Effector memory CD4-positive, alpha-beta T cell (primary cell): ENCODE measurements around the gene SPECC1L.

Source experiments
- DNase-seq, 3 donors: peaks; one replicate each; pipeline ENCODE4 v3.0.0-alpha.2; 2020
- H3K27ac ChIP-seq: 2 replicates; pipeline ENCODE4 v1.7.0; 2013; ENCODE audit warnings: mild to moderate bottlenecking, low read length, moderate library complexity; ENCODE audit not compliant: insufficient read depth, poor library complexity, severe bottlenecking
- H3K27me3 ChIP-seq: replicated peaks from 2 replicates; pipeline ENCODE4 v1.7.0; 2013; ENCODE audit warnings: mild to moderate bottlenecking, low read length; ENCODE audit not compliant: insufficient read depth, control insufficient read depth, poor library complexity, severe bottlenecking
- H3K36me3 ChIP-seq: 2 replicates; pipeline ENCODE4 v1.7.0; 2013; ENCODE audit warnings: mild to moderate bottlenecking, low read length, moderate library complexity; ENCODE audit not compliant: control insufficient read depth, insufficient read depth
- H3K4me1 ChIP-seq: 2 replicates; pipeline ENCODE4 v1.7.0; 2013; ENCODE audit warnings: low read length, mild to moderate bottlenecking; ENCODE audit not compliant: control insufficient read depth, insufficient read depth, poor library complexity, severe bottlenecking
- H3K4me3 ChIP-seq: 2 replicates; pipeline ENCODE4 v1.7.0; 2013; ENCODE audit warnings: low read length, low read depth, mild to moderate bottlenecking; ENCODE audit not compliant: insufficient read depth, poor library complexity, severe bottlenecking
- H3K9me3 ChIP-seq: 2 replicates; pipeline ENCODE4 v1.7.0; 2013; ENCODE audit warnings: mild to moderate bottlenecking, low read length, moderate library complexity; ENCODE audit not compliant: control insufficient read depth

The SPECC1L gene

DNA sequence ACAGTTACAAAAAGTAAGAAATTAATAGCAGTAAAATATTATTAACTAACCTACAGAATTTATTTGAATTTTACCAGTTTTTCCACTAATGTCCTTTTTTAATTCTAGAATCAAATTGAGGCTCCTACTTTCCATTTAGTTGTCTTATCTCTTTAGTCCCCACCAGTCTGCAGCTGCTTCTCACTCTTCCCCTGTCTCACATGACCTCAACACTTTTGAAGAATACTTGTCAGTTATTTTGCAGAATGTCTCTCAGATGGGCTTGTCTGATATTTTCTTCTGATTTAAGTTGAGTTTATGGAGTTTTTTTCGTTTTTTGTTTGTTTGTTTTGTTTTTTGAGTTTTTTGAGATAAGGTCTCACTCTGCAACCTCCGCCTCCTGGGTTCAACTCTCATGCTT is 82.5 kb downstream of the SPECC1L start:
- no peak for DNase-seq
- peaks cover 46% of the 10 kb centered on the region for H3K36me3 ChIP-seq
- H3K27me3 ChIP-seq: no peaks in the 10 kb centered on the region
- H3K9me3 ChIP-seq: no peaks in the 10 kb centered on the region
- no peak overlapping the region for H3K27ac ChIP-seq
- H3K4me1 ChIP-seq: no peaks in the 10 kb centered on the region
- no peak overlapping the region for H3K4me3 ChIP-seq

- Histone ChIP-seq H3K36me3 (peaks cover 41% of the 10 kb centered on the region), H3K27ac (no peak overlapping the region)
- no peak for DNase-seq
These were observed 84.9 kb downstream of the SPECC1L start for GRCh38 chr22:24355574-24355973.

DNA sequence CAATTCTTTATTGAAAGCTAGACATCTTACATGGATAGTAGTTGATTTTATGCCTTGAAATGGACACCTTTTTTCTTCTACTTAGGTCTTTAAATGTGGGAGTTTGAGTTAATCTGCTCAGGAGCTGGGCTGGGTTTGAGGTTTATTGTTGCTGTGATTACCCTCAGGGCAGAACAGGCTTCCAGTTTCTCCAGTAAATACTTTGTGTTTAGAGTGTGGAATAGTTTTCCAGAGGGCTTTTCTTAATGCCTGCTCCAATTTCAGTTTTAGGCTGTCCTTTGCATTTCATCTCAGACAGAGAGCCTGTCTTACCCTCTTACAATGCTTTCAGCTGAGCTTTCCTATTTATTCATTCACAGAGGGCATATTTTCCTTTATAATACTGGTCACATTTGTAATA is 86.9 kb downstream of the SPECC1L start:
- Histone ChIP-seq H3K27me3 (no peaks in the 10 kb centered on the region), H3K4me1 (no peaks in the 10 kb centered on the region), H3K27ac (no peak overlapping the region), H3K9me3 (no peaks in the 10 kb centered on the region), H3K36me3 (peaks cover 31% of the 10 kb centered on the region), H3K4me3 (no peak overlapping the region)
- no peak for DNase-seq

More at GRCh38 chr22:24355574-24355973, 84.9 kb downstream of the SPECC1L start:
- no peaks in the 10 kb centered on the region for H3K4me1 ChIP-seq
- H3K27me3 ChIP-seq: no peaks in the 10 kb centered on the region
- no peak overlapping the region for H3K4me3 ChIP-seq
- no peaks in the 10 kb centered on the region for H3K9me3 ChIP-seq

- H3K4me1 ChIP-seq: no peaks in the 10 kb centered on the region
- no peaks in the 10 kb centered on the region for H3K9me3 ChIP-seq
- no peak overlapping the region for H3K4me3 ChIP-seq
- peaks cover 31% of the 10 kb centered on the region for H3K36me3 ChIP-seq
- H3K27me3 ChIP-seq: no peaks in the 10 kb centered on the region
- H3K27ac ChIP-seq: no peak overlapping the region
- DNase-seq: no peak
These were observed 87.6 kb downstream of the SPECC1L start for GRCh38 chr22:24358105-24358836.

GRCh38 chr22:24359452-24360120 is 89.0 kb downstream of the SPECC1L start:
- Histone ChIP-seq H3K36me3 (peaks cover 18% of the 10 kb centered on the region), H3K4me3 (no peak overlapping the region), H3K4me1 (no peaks in the 10 kb centered on the region), H3K27ac (no peak overlapping the region), H3K9me3 (no peaks in the 10 kb centered on the region), H3K27me3 (no peaks in the 10 kb centered on the region)
- DNase-seq: no peak

DNA sequence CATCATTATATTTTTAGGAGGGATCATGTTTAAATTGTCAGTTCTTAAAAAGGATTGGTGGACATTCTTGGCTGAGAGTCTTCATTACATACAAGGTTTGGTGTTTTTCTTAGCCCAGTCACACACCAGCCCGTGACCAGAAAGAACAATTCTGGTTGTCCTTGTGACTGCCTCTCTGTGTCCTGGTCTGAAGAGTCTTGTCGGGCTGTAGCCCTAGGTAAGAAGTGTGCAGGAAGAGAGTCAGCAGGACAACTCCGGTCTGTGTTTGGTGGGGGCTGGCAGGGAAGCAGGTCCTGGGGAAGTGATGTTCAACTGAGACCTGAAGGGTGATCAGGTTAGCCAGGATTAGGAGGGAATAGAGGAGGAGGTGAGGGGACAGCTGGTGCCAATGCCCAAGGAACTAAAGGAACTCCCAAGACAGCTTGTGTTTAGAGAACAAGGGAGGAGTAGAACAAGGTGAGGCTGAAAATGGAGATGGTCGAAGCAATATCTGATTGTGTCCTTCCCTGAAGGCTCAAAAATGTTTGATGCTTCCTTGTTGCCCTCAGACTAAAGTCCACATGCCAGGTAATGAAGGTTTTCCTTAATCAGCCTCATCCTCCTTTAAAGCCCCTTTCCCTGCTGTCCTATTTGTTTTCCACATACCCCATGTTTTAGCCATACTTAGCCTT is 91.5 kb downstream of the SPECC1L start:
- Histone ChIP-seq H3K9me3 (no peaks in the 10 kb centered on the region), H3K27ac (no peak overlapping the region), H3K4me1 (no peaks in the 10 kb centered on the region), H3K4me3 (no peak overlapping the region), H3K36me3 (peaks cover 26% of the 10 kb centered on the region), H3K27me3 (no peaks in the 10 kb centered on the region)
- no peak for DNase-seq

DNA sequence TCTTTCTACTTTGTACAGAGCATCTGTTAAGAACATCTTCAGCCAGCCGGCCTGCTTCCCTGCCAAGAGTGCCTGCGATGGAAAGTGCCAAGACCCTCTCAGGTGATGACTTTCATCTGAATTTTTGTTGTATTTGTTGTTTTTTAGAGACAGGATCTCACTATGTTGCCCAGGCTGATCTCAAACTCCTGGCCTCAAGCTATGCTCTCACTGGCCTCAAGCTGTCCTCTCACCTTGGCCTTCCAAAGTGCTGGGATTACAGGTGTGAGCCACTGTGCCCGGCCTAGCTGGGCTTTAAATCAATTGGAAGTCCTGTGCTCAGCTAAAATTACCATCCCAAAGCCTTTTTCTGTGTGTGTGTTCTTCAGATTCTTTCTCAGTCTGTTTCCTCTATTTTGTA is 92.6 kb downstream of the SPECC1L start:
- Histone ChIP-seq H3K27me3 (no peaks in the 10 kb centered on the region), H3K36me3 (peaks cover 36% of the 10 kb centered on the region), H3K4me3 (no peak overlapping the region), H3K9me3 (no peaks in the 10 kb centered on the region), H3K27ac (no peak overlapping the region), H3K4me1 (no peaks in the 10 kb centered on the region)
- no peak for DNase-seq

- Histone ChIP-seq H3K36me3 (peaks cover 52% of the 10 kb centered on the region), H3K4me3 (no peak overlapping the region), H3K9me3 (no peaks in the 10 kb centered on the region), H3K4me1 (no peaks in the 10 kb centered on the region), H3K27ac (no peak overlapping the region), H3K27me3 (no peaks in the 10 kb centered on the region)
- DNase-seq: no peak
These were observed 96.1 kb downstream of the SPECC1L start for GRCh38 chr22:24366701-24367100.

- Histone ChIP-seq H3K27ac (no peak overlapping the region), H3K4me3 (no peak overlapping the region), H3K4me1 (no peaks in the 10 kb centered on the region), H3K9me3 (no peaks in the 10 kb centered on the region), H3K27me3 (no peaks in the 10 kb centered on the region), H3K36me3 (peaks cover 56% of the 10 kb centered on the region)
- no peak for DNase-seq
These were observed 97.2 kb downstream of the SPECC1L start for GRCh38 chr22:24367841-24368240.

- Histone ChIP-seq H3K27ac (no peak overlapping the region), H3K36me3 (peaks cover 58% of the 10 kb centered on the region), H3K4me1 (no peaks in the 10 kb centered on the region), H3K9me3 (no peaks in the 10 kb centered on the region), H3K27me3 (no peaks in the 10 kb centered on the region), H3K4me3 (no peak overlapping the region)
- no peak for DNase-seq
These were observed 99.8 kb downstream of the SPECC1L start for GRCh38 chr22:24370401-24370800.
